HG03139 (cell line): Measurements from ENCODE around the gene PLB1.

Experiments used
- ATAC-seq: cut with Tn5 transposase; IDR thresholded peaks from one replicate; pipeline ENCODE4 v1.9.1; 2021; ENCODE audit not compliant: unreplicated experiment

PLB1 gene

GRCh38 chr2:28607730-28608499 is 112.1 kb downstream of the PLB1 start:
- no peak for ATAC-seq

GRCh38 chr2:28608500-28609424 is 112.9 kb downstream of the PLB1 start:
- no peak for ATAC-seq

- no peak for ATAC-seq
Measured at GRCh38 chr2:28610583-28611201, 114.8 kb downstream of the PLB1 start.

GRCh38 chr2:28612131-28612812 is 116.4 kb downstream of the PLB1 start:
- no peak for ATAC-seq

GRCh38 chr2:28613186-28613585 is 117.3 kb downstream of the PLB1 start:
- no peak for ATAC-seq

GRCh38 chr2:28613633-28614501 is 118.0 kb downstream of the PLB1 start:
- no peak for ATAC-seq

- ATAC-seq = no peak
Measured at GRCh38 chr2:28615706-28616105, 119.8 kb downstream of the PLB1 start.

- ATAC-seq = no peak
Measured at GRCh38 chr2:28616396-28616999, 120.6 kb downstream of the PLB1 start.

GRCh38 chr2:28617502-28618184 is 121.8 kb downstream of the PLB1 start:
- no peak for ATAC-seq

GRCh38 chr2:28618221-28619141 is 122.6 kb downstream of the PLB1 start:
- no peak for ATAC-seq

GRCh38 chr2:28619213-28620196 is 123.6 kb downstream of the PLB1 start:
- no peak for ATAC-seq

GRCh38 chr2:28620291-28620793 is 124.5 kb downstream of the PLB1 start:
- no peak for ATAC-seq

- ATAC-seq = no peak
Measured at GRCh38 chr2:28620801-28621171, 124.9 kb downstream of the PLB1 start.

GRCh38 chr2:28621172-28622100 is 125.6 kb downstream of the PLB1 start:
- ATAC-seq = no peak

- no peak for ATAC-seq
Measured at GRCh38 chr2:28622101-28622499, 126.2 kb downstream of the PLB1 start.
